ENCODE results near the gene ZMYM2.

The ZMYM2 gene

DNA sequence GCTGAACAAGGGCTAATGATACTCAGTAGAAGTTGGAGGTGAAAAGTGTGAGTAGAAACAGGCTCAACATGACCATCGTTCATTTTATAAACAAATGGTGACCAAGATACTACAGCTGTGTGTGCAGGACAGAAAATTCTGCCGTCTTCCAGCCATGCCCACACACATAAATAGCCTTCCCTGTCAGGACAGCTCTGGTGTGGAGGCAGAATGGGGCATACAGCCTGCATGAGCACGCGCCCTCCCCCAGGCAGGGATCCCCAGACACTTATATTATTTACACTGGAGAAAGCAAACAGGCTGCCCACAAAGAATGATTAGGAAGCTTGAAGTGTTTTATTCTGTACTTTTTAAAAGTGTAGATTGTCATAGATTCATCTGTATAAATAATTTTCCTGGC is 182.0 kb downstream of the ZMYM2 start:
- FAIRE-seq: no peak
